HG03095 (cell line): Measurements from ENCODE around the gene UCN2.
"Not testable (repeated sequence)": the region's sequence is repeated elsewhere in the genome, so short reads cannot be mapped to it uniquely, and the experiment has no call there.

Source experiments
- ATAC-seq: cut with Tn5 transposase; IDR thresholded peaks from one replicate; pipeline ENCODE4 v1.9.1; 2021; ENCODE audit warnings: moderate library complexity; ENCODE audit not compliant: unreplicated experiment

UCN2 gene

DNA sequence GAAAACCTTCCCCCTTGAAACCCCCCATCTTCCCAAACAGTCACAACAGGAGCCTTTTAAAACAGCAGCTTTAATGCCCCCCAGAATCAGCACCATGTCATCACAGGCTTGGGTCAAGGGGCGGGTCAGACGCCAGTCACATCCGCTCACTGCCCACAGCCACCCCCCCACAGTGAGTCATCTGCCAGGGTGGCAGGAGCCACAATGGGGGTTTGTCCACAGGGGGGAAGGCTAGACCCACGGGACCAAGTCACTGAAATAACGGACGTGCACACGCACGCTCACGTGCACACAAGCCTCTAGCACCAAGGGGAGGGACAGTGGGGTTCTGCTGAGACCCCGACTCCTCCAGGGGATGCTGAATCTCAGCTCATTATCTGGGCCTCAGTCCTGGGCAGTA lies 441 bp upstream of the UCN2 start:
- no peak for ATAC-seq

- ATAC-seq: no peak
These were observed 1.1 kb downstream of the UCN2 start for GRCh38 chr3:48562367-48563095.

DNA sequence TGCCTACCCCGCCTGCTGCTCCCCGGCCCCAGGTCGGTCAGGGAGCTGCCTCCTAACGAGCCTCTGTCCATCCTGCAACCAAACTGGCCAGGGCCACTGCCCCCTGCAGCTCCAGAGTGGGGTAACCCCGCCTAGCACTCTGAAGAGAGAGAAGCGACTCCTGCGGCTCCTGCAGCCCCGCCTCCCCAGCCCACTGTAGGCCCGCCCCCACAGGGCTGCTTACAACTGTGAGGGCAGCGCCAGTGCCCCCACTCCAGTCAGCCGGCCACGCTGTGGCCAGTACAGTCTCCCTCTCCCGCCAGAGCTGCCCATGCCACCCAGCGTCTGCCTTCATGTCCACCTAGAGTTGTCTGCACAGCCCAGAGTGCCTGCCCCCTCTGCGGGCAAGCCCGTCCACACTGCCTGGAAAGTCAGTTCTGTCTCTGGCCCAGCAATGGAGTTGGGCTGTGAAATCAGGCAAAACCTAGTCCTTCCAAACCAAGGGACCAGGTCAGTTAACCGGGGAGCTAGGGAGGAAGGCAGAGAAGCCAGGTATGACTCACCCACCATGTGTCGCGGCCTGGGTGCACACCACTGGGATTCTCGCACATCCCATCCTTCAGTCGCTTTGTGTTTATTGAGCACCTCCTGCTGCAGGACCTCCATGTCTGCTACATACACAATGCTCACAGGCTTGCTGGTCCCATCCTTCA lies 2.4 kb downstream of the UCN2 start:
- no peak for ATAC-seq

DNA sequence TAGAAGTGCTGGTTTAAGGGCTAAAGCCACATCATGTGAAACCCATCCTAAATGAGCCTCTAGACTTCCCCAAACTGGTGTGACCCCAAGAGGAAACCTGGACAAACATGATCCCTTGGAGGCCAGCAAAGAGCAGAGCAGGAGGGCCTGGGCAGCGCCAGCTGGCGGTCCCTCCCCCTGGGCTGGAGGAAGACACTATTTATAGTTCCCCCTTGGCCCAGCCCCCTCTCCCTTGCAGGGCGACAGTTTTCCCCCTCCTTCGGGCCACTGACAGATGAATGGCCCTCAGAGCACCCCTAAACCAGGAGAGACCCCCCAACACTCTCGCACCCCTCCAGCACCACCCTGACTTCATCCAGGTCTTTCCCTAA lies 2.9 kb downstream of the UCN2 start:
- no peak for ATAC-seq

DNA sequence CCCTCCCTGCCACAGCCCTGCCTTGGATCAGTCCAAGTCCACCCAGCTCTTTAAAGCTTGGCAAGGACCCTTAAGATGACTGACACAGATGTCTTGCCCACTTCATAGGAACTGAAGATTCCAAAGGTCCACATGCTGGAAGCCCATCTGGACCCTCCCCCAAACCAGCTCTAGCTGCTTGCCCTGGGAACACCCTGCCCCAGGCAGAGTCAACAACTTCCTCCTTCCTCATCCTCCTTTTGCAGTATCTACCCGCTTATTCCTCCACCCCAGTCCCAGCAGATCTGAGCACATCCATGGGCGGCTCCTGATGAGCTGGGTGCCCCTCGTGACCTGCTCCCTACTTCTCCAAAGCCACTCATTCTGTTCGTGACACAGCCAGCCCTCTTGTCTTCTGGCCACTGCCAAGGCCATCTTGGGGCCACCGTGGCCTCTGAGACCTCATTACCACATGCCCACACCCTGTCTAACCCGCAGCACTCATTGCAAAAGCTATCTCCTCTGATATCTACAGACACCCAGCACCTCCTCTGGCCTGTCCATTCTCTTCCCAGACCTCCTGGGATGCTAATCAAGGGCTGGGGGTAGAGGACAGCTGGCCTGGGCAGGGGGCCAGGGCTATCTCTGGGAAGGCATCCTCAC lies 5.0 kb downstream of the UCN2 start:
- no peak for ATAC-seq

GRCh38 chr3:48556796-48557626 lies 6.6 kb downstream of the UCN2 start, which contains the start of gene PFKFB4:
Gene PFKFB4, minus strand, starts transcription at chr3:48556803. Its CDS starts 26 bp downstream, at chr3:48556777.
- peak; percentile 78 for ATAC-seq

- ATAC-seq: no peak
These were observed 7.4 kb downstream of the UCN2 start for GRCh38 chr3:48555949-48556795.

DNA sequence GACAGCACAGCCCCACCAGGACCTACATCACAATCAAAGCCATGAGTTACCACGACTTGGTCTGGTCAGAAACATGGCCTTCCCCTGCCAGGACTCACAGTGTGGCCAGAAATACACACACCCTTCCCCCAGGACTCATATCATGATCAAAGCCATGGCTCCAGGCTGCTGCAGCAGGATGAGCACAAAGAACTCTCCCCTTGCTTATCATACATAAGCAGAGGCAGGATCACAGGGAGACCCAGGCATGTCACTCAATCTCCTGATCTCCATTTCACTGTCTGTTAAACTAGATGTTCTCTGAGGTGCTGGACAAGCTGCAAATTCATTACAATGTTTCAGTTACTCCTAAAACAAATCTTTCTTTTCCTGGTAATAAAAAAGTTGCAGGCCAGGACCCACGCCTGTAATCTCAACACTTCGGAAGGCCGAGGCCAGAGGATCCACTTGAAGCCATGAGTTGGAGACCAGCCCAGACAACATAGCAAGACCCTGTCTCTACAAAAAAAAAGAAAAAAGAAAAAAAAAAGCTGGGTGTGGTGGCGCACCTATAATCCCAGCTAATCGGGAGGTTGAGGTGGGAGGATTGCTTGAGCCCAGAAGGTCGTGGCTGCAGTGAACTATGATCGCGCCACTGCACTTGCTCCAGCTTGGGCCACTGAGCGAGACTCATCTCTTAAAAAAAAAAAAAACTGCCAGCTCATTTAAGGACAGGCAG lies 8.2 kb downstream of the UCN2 start:
- ATAC-seq: no peak

DNA sequence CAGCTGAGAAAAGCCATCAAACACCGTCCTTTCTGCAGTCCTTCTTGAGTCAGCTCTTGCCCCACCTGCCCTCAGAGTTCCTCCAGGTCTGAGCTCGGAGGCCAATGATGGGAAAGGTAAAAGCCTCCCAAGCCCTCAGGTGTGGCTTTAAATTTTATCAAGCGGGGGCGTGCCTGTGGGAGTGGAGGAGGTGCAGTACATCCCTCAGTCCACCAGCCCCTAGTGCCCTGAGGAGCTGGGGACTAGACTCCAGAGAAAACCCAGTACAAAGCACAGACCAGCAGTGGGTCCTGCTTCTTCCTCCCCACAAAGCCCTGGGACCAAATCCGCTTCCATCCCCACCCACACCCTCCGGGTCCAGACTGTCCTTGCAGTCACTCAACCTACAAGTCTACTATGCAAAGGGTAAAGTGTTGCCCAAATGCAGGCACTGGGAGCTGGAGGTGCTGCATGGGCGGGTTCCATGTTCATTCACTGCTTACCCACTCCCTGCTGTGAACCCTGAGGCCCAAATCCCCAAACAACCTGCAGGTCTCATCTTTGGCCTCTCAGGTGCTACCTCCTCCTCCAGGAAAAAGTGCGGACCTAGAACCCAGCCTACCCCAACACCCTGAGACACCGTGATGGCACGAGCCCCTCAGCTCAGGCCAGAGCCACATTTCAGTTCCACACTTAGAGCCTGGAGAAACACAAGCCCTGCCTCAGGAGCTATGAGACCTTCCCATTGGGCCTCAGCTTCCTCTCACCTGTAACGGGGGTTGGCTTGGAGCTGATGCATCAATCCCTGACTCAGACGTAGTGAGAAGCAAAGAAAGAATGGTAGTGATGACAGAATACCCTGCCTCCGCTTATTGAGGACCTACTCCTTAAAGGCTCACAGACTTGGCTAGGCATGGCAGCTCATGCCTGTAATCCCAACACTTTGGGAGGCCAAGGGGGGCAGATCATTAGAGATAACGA lies 9.4 kb downstream of the UCN2 start:
- no peak for ATAC-seq

DNA sequence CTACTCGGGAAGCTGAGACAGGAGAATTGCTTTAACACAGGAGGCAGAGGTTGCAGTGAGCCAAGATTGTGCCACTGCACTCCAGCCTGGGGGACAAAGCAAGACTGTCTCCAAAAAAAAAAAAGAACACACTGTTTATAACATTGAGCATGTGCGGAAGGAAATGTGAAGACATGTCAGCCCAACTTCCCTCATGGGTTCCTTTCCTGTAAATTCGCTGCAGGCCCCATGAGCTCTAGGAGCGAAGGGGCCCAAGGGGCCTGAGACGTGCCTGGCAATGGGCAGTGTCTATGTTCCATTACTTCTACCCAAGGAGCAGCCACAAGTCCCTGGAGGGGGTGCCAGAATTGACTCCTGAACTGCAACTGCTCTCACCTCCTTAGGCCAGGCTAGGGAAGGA lies 10.2 kb downstream of the UCN2 start:
- no peak for ATAC-seq

DNA sequence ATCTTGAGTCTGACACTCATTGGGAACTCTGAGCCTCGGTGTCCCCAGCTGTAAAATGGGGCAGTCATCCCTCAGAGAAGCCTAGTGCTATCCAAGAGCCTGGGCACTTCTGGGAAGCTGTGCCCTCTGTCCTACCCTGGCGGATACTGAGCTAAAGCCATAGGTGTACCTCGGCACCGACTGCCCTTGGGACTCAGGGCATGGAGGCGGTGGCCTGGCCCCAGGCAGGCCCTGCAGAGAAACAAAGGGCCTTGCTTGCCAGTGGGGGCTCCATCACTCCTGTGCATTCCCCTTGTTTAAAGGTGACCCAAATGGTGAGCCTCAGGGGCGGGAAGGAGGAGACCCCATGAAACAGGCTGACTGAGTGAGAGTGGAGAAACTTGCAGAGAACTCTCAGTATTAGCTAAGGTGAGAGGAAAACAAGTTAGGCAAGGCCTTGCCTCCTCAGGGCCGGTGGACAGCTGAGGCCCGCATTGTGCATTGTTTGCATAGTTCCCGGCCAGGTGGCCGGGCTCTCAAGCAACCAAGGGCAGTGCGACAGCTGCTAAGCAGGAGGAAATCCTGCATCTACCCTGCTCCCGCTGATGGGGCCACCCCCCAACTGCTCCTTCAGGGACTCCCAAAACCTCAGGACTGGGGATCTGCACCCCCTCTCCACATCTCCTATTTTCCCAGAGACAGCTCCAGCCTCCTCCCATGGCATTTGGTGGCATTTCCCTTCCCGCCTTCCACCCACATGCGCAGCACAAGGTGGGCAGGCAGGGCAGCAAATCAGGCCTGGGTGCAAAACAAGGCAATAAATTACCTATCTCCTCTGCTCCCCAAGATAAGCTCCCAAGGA lies 11.2 kb downstream of the UCN2 start:
- no peak for ATAC-seq

DNA sequence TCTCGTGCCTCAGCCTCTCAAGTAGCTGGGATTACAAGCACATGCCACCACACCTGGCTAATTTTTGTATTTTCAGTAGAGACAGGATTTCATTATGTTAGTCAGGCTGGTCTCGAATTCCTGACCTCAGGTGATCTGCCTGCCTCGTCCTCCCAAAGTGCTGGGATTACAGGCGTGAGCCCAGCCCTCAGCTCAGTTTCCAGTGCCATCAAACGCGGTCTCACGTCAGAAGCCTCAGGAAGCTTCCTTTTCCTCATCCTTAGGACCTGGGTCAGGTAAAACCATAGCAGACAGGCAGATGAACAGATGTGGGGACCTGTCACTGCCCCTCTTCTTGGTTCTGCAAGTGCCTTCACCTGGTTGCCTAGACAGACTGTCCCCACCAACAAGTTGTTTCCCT lies 11.9 kb downstream of the UCN2 start:
- ATAC-seq: not testable (repeated sequence)

GRCh38 chr3:48548729-48549705 lies 14.6 kb downstream of the UCN2 start:
- ATAC-seq: no peak

DNA sequence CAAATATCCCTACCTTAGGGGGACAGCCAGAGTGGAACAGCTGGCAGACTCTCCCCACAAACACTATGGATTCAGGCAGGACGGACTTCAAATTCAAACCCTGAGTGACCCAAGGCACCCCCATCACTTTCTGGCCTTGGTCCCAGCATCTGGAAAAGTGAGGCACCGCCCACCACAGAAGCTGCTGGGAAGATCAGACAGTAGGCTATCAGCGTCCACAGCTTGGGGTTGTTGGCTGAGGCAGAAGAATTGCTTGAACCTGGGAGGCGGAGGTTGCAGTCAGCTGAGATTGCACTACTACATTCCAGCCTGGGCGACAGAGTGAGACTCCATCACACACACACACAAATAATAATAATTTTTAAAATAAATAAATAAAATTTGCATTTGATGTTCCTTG lies 15.5 kb downstream of the UCN2 start:
- ATAC-seq: no peak

DNA sequence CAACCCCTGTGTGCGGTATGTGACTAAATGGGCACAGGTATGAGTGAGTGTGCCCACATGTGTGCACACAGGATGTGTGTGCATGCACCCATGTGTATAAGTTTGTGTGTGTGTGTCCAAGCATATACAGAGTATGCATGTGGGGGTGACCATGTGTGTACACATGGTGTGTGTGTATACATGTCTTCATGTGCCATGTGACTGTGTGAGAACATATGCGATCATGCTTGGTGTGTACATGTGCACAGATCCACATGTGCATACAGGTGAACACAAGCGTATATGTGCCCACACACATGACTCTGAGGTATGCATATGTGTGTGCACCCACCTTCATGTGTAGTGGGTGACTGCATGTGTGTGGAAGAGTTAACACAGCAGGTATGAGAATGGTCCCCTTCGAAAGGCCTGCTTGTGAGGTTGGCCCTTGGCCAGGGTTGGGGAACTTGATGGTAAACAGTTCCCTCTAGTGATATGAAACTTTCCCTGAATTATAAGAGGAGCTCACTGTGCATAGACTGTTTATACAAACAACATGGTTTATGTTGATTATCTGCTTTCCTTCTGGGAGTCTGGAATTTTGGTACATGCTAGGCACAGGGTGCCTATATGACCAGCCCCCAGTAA lies 17.3 kb downstream of the UCN2 start:
- no peak for ATAC-seq

DNA sequence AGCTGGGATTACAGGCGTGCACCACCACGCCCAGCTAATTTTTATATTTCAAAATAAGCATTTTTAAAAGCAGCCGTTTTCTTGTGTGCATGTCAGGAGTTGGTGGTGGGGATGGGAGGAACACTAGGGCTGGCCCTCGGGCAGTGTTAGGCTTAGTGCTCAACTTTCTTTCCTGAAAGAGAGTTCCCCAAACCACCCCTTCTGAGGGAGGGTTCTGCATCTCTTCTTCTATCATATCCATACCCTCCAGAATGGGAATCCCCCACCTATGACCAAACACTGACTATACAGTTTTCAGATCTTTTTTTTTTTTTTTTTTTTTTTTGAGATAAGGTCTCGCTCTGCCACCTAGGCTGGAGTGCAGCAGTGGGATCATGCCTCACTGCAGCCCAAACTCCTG lies 19.4 kb downstream of the UCN2 start:
- ATAC-seq: no peak
